Measurements from ENCODE around the gene CTSE.

Gene CTSE

GRCh38 chr1:205972491-205973168 lies 51.1 kb downstream of the CTSE start:
- no peak for TF ChIP-seq TAF1 (IDR thresholded peaks at IDR 0.05; ENCODE audit: borderline replicate concordance, low read depth, low read length)
- TF ChIP-seq POLR2A (IDR thresholded peaks at IDR 0.05; ENCODE audit: low read depth, low read length), result no peak
- no peak for TF ChIP-seq POLR2AphosphoS5 (IDR thresholded peaks at IDR 0.05; ENCODE audit: low read depth, low read length)
- FAIRE-seq (no peak), DNase-seq (ENCODE audit: insufficient read length) (no peak)

- TF ChIP-seq POLR2AphosphoS5 (IDR thresholded peaks at IDR 0.05; ENCODE audit: low read depth, low read length) (no peak), TAF1 (IDR thresholded peaks at IDR 0.05; ENCODE audit: borderline replicate concordance, low read depth, low read length) (no peak), POLR2A (IDR thresholded peaks at IDR 0.05; ENCODE audit: low read depth, low read length) (no peak)
- no peak for FAIRE-seq
- DNase-seq (ENCODE audit: insufficient read length), result no peak
These were observed 51.6 kb downstream of the CTSE start for GRCh38 chr1:205972081-205972480.

- DNase-seq (ENCODE audit: insufficient read length), result no peak
- TF ChIP-seq TAF1 (IDR thresholded peaks at IDR 0.05; ENCODE audit: borderline replicate concordance, low read depth, low read length) (no peak), POLR2A (IDR thresholded peaks at IDR 0.05; ENCODE audit: low read depth, low read length) (no peak), POLR2AphosphoS5 (IDR thresholded peaks at IDR 0.05; ENCODE audit: low read depth, low read length) (no peak)
- no peak for FAIRE-seq
These were observed 52.6 kb downstream of the CTSE start for GRCh38 chr1:205971082-205971481.

- TF ChIP-seq POLR2A (IDR thresholded peaks at IDR 0.05; ENCODE audit: low read depth, low read length), result no peak
- TF ChIP-seq POLR2AphosphoS5 (IDR thresholded peaks at IDR 0.05; ENCODE audit: low read depth, low read length), result no peak
- no peak for TF ChIP-seq TAF1 (IDR thresholded peaks at IDR 0.05; ENCODE audit: borderline replicate concordance, low read depth, low read length)
- FAIRE-seq (no peak), DNase-seq (ENCODE audit: insufficient read length) (no peak)
These were observed 53.2 kb downstream of the CTSE start for GRCh38 chr1:205970486-205970885.

GRCh38 chr1:205969229-205969628 lies 54.5 kb downstream of the CTSE start:
- TF ChIP-seq POLR2A (IDR thresholded peaks at IDR 0.05; ENCODE audit: low read depth, low read length) (no peak), TAF1 (IDR thresholded peaks at IDR 0.05; ENCODE audit: borderline replicate concordance, low read depth, low read length) (no peak), POLR2AphosphoS5 (IDR thresholded peaks at IDR 0.05; ENCODE audit: low read depth, low read length) (no peak)
- no peak for FAIRE-seq
- no peak for DNase-seq (ENCODE audit: insufficient read length)

- FAIRE-seq (no peak), DNase-seq (ENCODE audit: insufficient read length) (no peak)
- TF ChIP-seq TAF1 (IDR thresholded peaks at IDR 0.05; ENCODE audit: borderline replicate concordance, low read depth, low read length) (no peak), POLR2AphosphoS5 (IDR thresholded peaks at IDR 0.05; ENCODE audit: low read depth, low read length) (no peak), POLR2A (IDR thresholded peaks at IDR 0.05; ENCODE audit: low read depth, low read length) (no peak)
These were observed 56.0 kb downstream of the CTSE start for GRCh38 chr1:205967554-205968335.

- FAIRE-seq (no peak), DNase-seq (ENCODE audit: insufficient read length) (no peak)
- TF ChIP-seq POLR2AphosphoS5 (IDR thresholded peaks at IDR 0.05; ENCODE audit: low read depth, low read length), result no peak
- no peak for TF ChIP-seq TAF1 (IDR thresholded peaks at IDR 0.05; ENCODE audit: borderline replicate concordance, low read depth, low read length)
- TF ChIP-seq POLR2A (IDR thresholded peaks at IDR 0.05; ENCODE audit: low read depth, low read length), result no peak
These were observed 58.4 kb downstream of the CTSE start for GRCh38 chr1:205965036-205965884.

GRCh38 chr1:205963352-205964155 lies 60.1 kb downstream of the CTSE start:
- TF ChIP-seq POLR2A (IDR thresholded peaks at IDR 0.05; ENCODE audit: low read depth, low read length), result no peak
- no peak for TF ChIP-seq TAF1 (IDR thresholded peaks at IDR 0.05; ENCODE audit: borderline replicate concordance, low read depth, low read length)
- no peak for TF ChIP-seq POLR2AphosphoS5 (IDR thresholded peaks at IDR 0.05; ENCODE audit: low read depth, low read length)
- FAIRE-seq, result no peak
- no peak for DNase-seq (ENCODE audit: insufficient read length)

- DNase-seq (ENCODE audit: insufficient read length), result no peak
- FAIRE-seq, result no peak
- no peak for TF ChIP-seq TAF1 (IDR thresholded peaks at IDR 0.05; ENCODE audit: borderline replicate concordance, low read depth, low read length)
- no peak for TF ChIP-seq POLR2A (IDR thresholded peaks at IDR 0.05; ENCODE audit: low read depth, low read length)
- no peak for TF ChIP-seq POLR2AphosphoS5 (IDR thresholded peaks at IDR 0.05; ENCODE audit: low read depth, low read length)
These were observed 60.9 kb downstream of the CTSE start for GRCh38 chr1:205962821-205963221.

- TF ChIP-seq TAF1 (IDR thresholded peaks at IDR 0.05; ENCODE audit: borderline replicate concordance, low read depth, low read length), result no peak
- TF ChIP-seq POLR2AphosphoS5 (IDR thresholded peaks at IDR 0.05; ENCODE audit: low read depth, low read length), result no peak
- no peak for TF ChIP-seq POLR2A (IDR thresholded peaks at IDR 0.05; ENCODE audit: low read depth, low read length)
- DNase-seq (ENCODE audit: insufficient read length) (no peak), FAIRE-seq (no peak)
These were observed 61.5 kb downstream of the CTSE start for GRCh38 chr1:205961991-205962820.
